B cell (primary cell): ENCODE results near the gene MAST2.

Experiments used
- CTCF ChIP-seq: fragments of 200-600 bp; IDR thresholded peaks from one replicate; pipeline ENCODE4 v1.8.0; 2022; ENCODE audit warnings: antibody characterized with exemption, mild to moderate bottlenecking
- EZH2 ChIP-seq: IDR thresholded peaks from 2 replicates; pipeline ENCODE4 v1.6.1; 2012; ENCODE audit warnings: borderline replicate concordance, low read depth, mild to moderate bottlenecking, moderate library complexity, low read length; ENCODE audit not compliant: insufficient read depth, poor library complexity, severe bottlenecking

- TF ChIP-seq CTCF (no peak), EZH2 (no peak)
Measured at GRCh38 chr1:45880930-45881329, 77.5 kb downstream of the MAST2 start.
